CD4-positive, alpha-beta T cell (primary cell): ENCODE data around the gene ANKRD33B. TPM values are rescaled to one million over a fixed set of nuclear protein-coding genes. Genes with fewer than 3 reads are reported as not detected.

Source experiments
- ATAC-seq: fragments of 200-7000 bp; cut with Tn5 transposase; one replicate; pipeline ENCODE4 v1.10.0; 2022; ENCODE audit warnings: mild to moderate bottlenecking; ENCODE audit not compliant: poor library complexity
- CTCF ChIA-PET: fragments of 350-600 bp; sonication (Branson Sonifier 250); formaldehyde crosslinking; loops from one replicate; lab custom pipeline; 2021; ENCODE audit warnings: antibody characterized with exemption, inconsistent platforms; lab: Charles Lee
- POLR2A ChIA-PET: fragments of 350-600 bp; sonication (Branson Sonifier 250); formaldehyde crosslinking; loops from one replicate; lab custom pipeline; 2021; ENCODE audit warnings: antibody characterized with exemption, inconsistent platforms; lab: Charles Lee
- DNase-seq, 14 experiments: peaks; one replicate each; pipeline ENCODE4 v3.0.0-alpha.2; 2013 to 2020; ENCODE audit warnings: mixed read lengths in 2 of 14
- H3K27ac ChIP-seq, 2 donors: one replicate each; pipeline versions ENCODE4 v1.5.1 to v1.7.0; 2013; ENCODE audit warnings: low read length in 2 of 2, low read depth in 1 of 2, mild to moderate bottlenecking in 1 of 2
- H3K27me3 ChIP-seq, 2 experiments: 1 replicate in 1 of 2; 2 replicates in 1 of 2; pipeline versions ENCODE4 v1.6.1 to v1.7.0; 2013; ENCODE audit warnings: low read length in 2 of 2, control low read depth in 1 of 2, mild to moderate bottlenecking in 1 of 2, moderate library complexity in 1 of 2; ENCODE audit not compliant: insufficient read depth in 2 of 2, control insufficient read depth in 1 of 2
- H3K36me3 ChIP-seq: one replicate; pipeline ENCODE4 v1.6.1; 2013; ENCODE audit warnings: low read length, control low read depth; ENCODE audit not compliant: insufficient read depth
- H3K4me1 ChIP-seq: one replicate; pipeline ENCODE4 v1.6.1; 2013; ENCODE audit warnings: low read length, control low read depth; ENCODE audit not compliant: insufficient read depth
- H3K4me3 ChIP-seq: one replicate; pipeline ENCODE4 v1.5.1; 2013; ENCODE audit warnings: mild to moderate bottlenecking, low read length, moderate library complexity
- H3K9me3 ChIP-seq, 2 experiments: 1 replicate in 1 of 2; 2 replicates in 1 of 2; pipeline versions ENCODE4 v1.6.1 to v1.7.0; 2013; ENCODE audit warnings: low read length in 2 of 2, mild to moderate bottlenecking in 2 of 2, control low read depth in 1 of 2, moderate library complexity in 1 of 2; ENCODE audit not compliant: control insufficient read depth in 1 of 2, insufficient read depth in 1 of 2
- H3K27ac Mint-ChIP-seq: one replicate; pipeline ENCODE4 v1.8.0; 2020; ENCODE audit warnings: mixed read lengths
- H3K27me3 Mint-ChIP-seq: one replicate; pipeline ENCODE4 v1.8.0; 2021; ENCODE audit warnings: mixed read lengths
- H3K36me3 Mint-ChIP-seq: one replicate; pipeline ENCODE4 v1.8.0; 2021; ENCODE audit warnings: low read depth, mixed read lengths
- H3K4me1 Mint-ChIP-seq: one replicate; pipeline ENCODE4 v1.8.0; 2021; ENCODE audit warnings: low read depth, mixed read lengths
- H3K4me3 Mint-ChIP-seq: one replicate; pipeline ENCODE4 v1.8.0; 2020; ENCODE audit warnings: mild to moderate bottlenecking, mixed read lengths
- H3K9me3 Mint-ChIP-seq: one replicate; pipeline ENCODE4 v1.8.0; 2020; ENCODE audit warnings: mixed read lengths
- CTCF ChIP-seq: fragments of 200-600 bp; IDR thresholded peaks from one replicate; pipeline ENCODE4 v1.8.0; 2022; ENCODE audit warnings: antibody characterized with exemption, mild to moderate bottlenecking
- intact Hi-C, 2 experiments: fragments of 100-400 bp; cut with DNase I in 1 of 2; cut with micrococcal nuclease in 1 of 2; formaldehyde crosslinking; loops; one replicate each; pipeline versions ENCODE4 v1.15.1 to v1.9.0; 2023 to 2025; cut with DNase I, micrococcal nuclease
- total RNA-seq, 174 experiments: library from RNA in 2 of 174; stranded (reverse) in 2 of 174; gene quantifications; one replicate each; pipeline ENCODE4 v1.2.3 and lab custom pipeline; 2021 to 2026

Gene ANKRD33B
- total RNA-seq, 2 experiments from 2014 or later: 0.99 to 1.3 TPM

- H3K27me3 ChIP-seq: no peaks in the 10 kb centered on the region
- H3K36me3 ChIP-seq: peaks cover 11% of the 10 kb centered on the region
- no peaks in the 10 kb centered on the region for H3K4me1 ChIP-seq
- no peaks in the 10 kb centered on the region for H3K9me3 ChIP-seq
- no peak overlapping the region for H3K27ac ChIP-seq
- no peaks in the 10 kb centered on the region for H3K27me3 Mint-ChIP-seq
- no peak for TF ChIP-seq CTCF
- peaks cover 30% of the 10 kb centered on the region for H3K36me3 Mint-ChIP-seq
- H3K4me1 Mint-ChIP-seq: peaks cover 9% of the 10 kb centered on the region
- DNase-seq: no peak
- ChIA-PET CTCF (no interaction called here), POLR2A (no interaction called here)
- ATAC-seq: no peak
- intact Hi-C loops: no loop called here
- H3K4me3 ChIP-seq: no peak overlapping the region
- no peak overlapping the region for H3K27ac Mint-ChIP-seq
- no peaks in the 10 kb centered on the region for H3K9me3 Mint-ChIP-seq
- no peak overlapping the region for H3K4me3 Mint-ChIP-seq
Measured at GRCh38 chr5:10690460-10691440, 126.9 kb downstream of the ANKRD33B start.

- Histone ChIP-seq H3K4me3 (no peak overlapping the region), H3K27me3 (no peaks in the 10 kb centered on the region), H3K36me3 (peaks cover 11% of the 10 kb centered on the region), H3K27ac (no peak overlapping the region), H3K4me1 (peaks cover 7% of the 10 kb centered on the region), H3K9me3 (no peaks in the 10 kb centered on the region)
- H3K27ac Mint-ChIP-seq: no peak overlapping the region
- H3K27me3 Mint-ChIP-seq: no peaks in the 10 kb centered on the region
- H3K4me3 Mint-ChIP-seq: no peak overlapping the region
- H3K4me1 Mint-ChIP-seq: peaks cover 23% of the 10 kb centered on the region
- H3K36me3 Mint-ChIP-seq: peaks cover 22% of the 10 kb centered on the region
- ATAC-seq (no peak), DNase-seq (no peak)
- intact Hi-C loops: no loop called here
- no peaks in the 10 kb centered on the region for H3K9me3 Mint-ChIP-seq
- ChIA-PET POLR2A (interaction anchor here (0.7 kb wide), 1 partner anchor 9 kb away, joined by 3 read pairs; no protein-coding TSS in a partner anchor), CTCF (no interaction called here)
- no peak for TF ChIP-seq CTCF
Measured at GRCh38 chr5:10691826-10692785, 128.2 kb downstream of the ANKRD33B start.

GRCh38 chr5:10695055-10695649, 131.3 kb downstream of the ANKRD33B start:
- no peaks in the 10 kb centered on the region for H3K27me3 Mint-ChIP-seq
- POLR2A ChIA-PET: no interaction called here
- Histone ChIP-seq H3K27me3 (no peaks in the 10 kb centered on the region), H3K9me3 (no peaks in the 10 kb centered on the region), H3K4me1 (peaks cover 13% of the 10 kb centered on the region), H3K27ac (no peak overlapping the region), H3K4me3 (no peak overlapping the region), H3K36me3 (peaks cover 8% of the 10 kb centered on the region)
- no peaks in the 10 kb centered on the region for H3K9me3 Mint-ChIP-seq
- intact Hi-C loops: no loop called here
- ATAC-seq (no peak), DNase-seq (peak in 3 of 14 experiments; percentile 25 to 46 (median 42))
- peaks cover 45% of the 10 kb centered on the region for H3K4me1 Mint-ChIP-seq
- H3K4me3 Mint-ChIP-seq: no peak overlapping the region
- CTCF ChIA-PET: no interaction called here
- H3K36me3 Mint-ChIP-seq: peaks cover 8% of the 10 kb centered on the region
- H3K27ac Mint-ChIP-seq: no peak overlapping the region
- no peak for TF ChIP-seq CTCF
